Stimulated activated CD4-positive, alpha-beta T cell treated with anti-CD3 and anti-CD28 coated beads, Interleukin-15, amount 100 ng/mL, for 48 hours (primary cell): ENCODE results near the gene PRDM5.
"Not testable (repeated sequence)": the region's sequence is repeated elsewhere in the genome, so short reads cannot be mapped to it uniquely, and the experiment has no call there.

Experiments
- DNase-seq, 2 donors: peaks; one replicate each; pipeline ENCODE4 v3.0.0-alpha.2; 2020; ENCODE audit warnings: low read depth in 2 of 2

PRDM5 gene

DNA sequence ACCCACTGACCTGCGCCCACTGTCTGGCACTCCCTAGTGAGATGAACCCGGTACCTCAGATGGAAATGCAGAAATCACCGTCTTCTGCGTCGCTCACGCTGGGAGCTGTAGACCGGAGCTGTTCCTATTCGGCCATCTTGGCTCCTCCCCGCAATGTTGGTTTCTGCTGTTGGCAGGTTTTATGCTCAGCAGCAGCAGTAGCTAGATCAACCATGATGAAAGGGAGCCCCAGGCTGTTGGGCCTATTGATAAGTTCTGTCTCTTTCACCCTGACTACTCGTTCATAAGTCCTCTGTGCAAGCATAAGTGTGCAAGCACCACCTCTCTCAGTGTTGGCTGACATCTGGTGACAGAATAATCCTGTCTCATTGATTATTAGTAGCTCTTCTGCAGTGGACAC is 274.2 kb downstream of the PRDM5 start:
- not testable (repeated sequence) for DNase-seq
